Liver (tissue), 9 donors: ENCODE results near the gene FARS2. TPM values are rescaled to one million over a fixed set of nuclear protein-coding genes. Genes with fewer than 3 reads are reported as not detected.

Experiments used
- DNase-seq: peaks from one replicate; pipeline ENCODE4 v3.0.0-alpha.2; 2017; ENCODE audit warnings: low spot score
- H3K27ac ChIP-seq, 2 donors: one replicate each; pipeline ENCODE4 v1.7.0; 2013; ENCODE audit warnings: inconsistent platforms in 2 of 2, low read length in 2 of 2, control low read depth in 1 of 2, low read depth in 1 of 2, mild to moderate bottlenecking in 1 of 2
- H3K27me3 ChIP-seq, 4 donors: one replicate each; pipeline versions ENCODE4 v1.6.1 to v1.7.0; 2013; ENCODE audit warnings: low read length in 3 of 4, inconsistent platforms in 1 of 4, mild to moderate bottlenecking in 1 of 4, moderate library complexity in 1 of 4; ENCODE audit not compliant: control insufficient read depth in 4 of 4, insufficient read depth in 4 of 4
- H3K36me3 ChIP-seq, 4 donors: one replicate each; pipeline versions ENCODE4 v1.6.1 to v1.7.0; 2013; ENCODE audit warnings: low read length in 3 of 4, mild to moderate bottlenecking in 3 of 4, low read depth in 1 of 4, moderate library complexity in 1 of 4; ENCODE audit not compliant: control insufficient read depth in 4 of 4, insufficient read depth in 3 of 4
- H3K4me1 ChIP-seq, 4 donors: one replicate each; pipeline versions ENCODE4 v1.6.1 to v1.7.0; 2013; ENCODE audit warnings: low read length in 3 of 4, mild to moderate bottlenecking in 3 of 4, moderate library complexity in 1 of 4; ENCODE audit not compliant: control insufficient read depth in 4 of 4, insufficient read depth in 4 of 4
- H3K4me3 ChIP-seq, 3 donors: one replicate each; pipeline versions ENCODE4 v1.6.1 to v1.7.0; 2013; ENCODE audit warnings: low read length in 3 of 3, control low read depth in 1 of 3, low read depth in 1 of 3, mild to moderate bottlenecking in 1 of 3
- H3K9ac ChIP-seq, 2 donors: one replicate each; pipeline ENCODE4 v1.7.0; 2013; ENCODE audit warnings: low read length in 2 of 2, mild to moderate bottlenecking in 2 of 2, moderate library complexity in 2 of 2, control low read depth in 1 of 2, low read depth in 1 of 2
- H3K9me3 ChIP-seq, 4 donors: one replicate each; pipeline versions ENCODE4 v1.6.1 to v1.7.0; 2013; ENCODE audit warnings: low read length in 3 of 4; ENCODE audit not compliant: control insufficient read depth in 4 of 4
- FOXA1 ChIP-seq: IDR thresholded peaks from 2 replicates; pipeline ENCODE4 v1.6.1; 2016; ENCODE audit warnings: antibody characterized with exemption
- GABPA ChIP-seq, 2 donors: IDR thresholded peaks in 1 of 2; conservative IDR thresholded peaks in 1 of 2; 2 replicates each; pipeline ENCODE4 v1.6.1; 2016; ENCODE audit warnings: antibody characterized with exemption in 2 of 2, mild to moderate bottlenecking in 1 of 2, moderate library complexity in 1 of 2
- HNF4A ChIP-seq, 2 donors: conservative IDR thresholded peaks; 2 replicates each; pipeline ENCODE4 v1.6.1; 2016; ENCODE audit warnings: antibody characterized with exemption in 2 of 2, mild to moderate bottlenecking in 2 of 2
- JUND ChIP-seq, 2 donors: IDR thresholded peaks; 2 replicates each; pipeline ENCODE4 v1.6.1; 2016; ENCODE audit warnings: antibody characterized with exemption in 2 of 2
- NR2F2 ChIP-seq: IDR thresholded peaks from 2 replicates; pipeline ENCODE4 v1.6.1; 2016; ENCODE audit warnings: antibody characterized with exemption
- RAD21 ChIP-seq, 2 donors: IDR thresholded peaks; 2 replicates each; pipeline ENCODE4 v1.6.1; 2016; ENCODE audit warnings: antibody characterized with exemption in 2 of 2, mild to moderate bottlenecking in 2 of 2
- RXRA ChIP-seq, 2 donors: IDR thresholded peaks; 2 replicates each; pipeline ENCODE4 v1.6.1; 2017 to 2018; ENCODE audit warnings: antibody characterized with exemption in 2 of 2, mild to moderate bottlenecking in 1 of 2
- SP1 ChIP-seq: IDR thresholded peaks from 2 replicates; pipeline ENCODE4 v1.6.1; 2018; ENCODE audit warnings: antibody characterized with exemption, mild to moderate bottlenecking
- TAF1 ChIP-seq: conservative IDR thresholded peaks from 2 replicates; pipeline ENCODE4 v1.6.1; 2016; ENCODE audit warnings: antibody characterized with exemption, mild to moderate bottlenecking
- YY1 ChIP-seq: IDR thresholded peaks from 2 replicates; pipeline ENCODE4 v1.6.1; 2016; ENCODE audit warnings: antibody characterized with exemption, mild to moderate bottlenecking
- WGBS: extraction: QIAGEN DNeasy Blood & Tissue Kit; methylation state at CpG from one replicate; pipeline ENCODE4 v1.1.7; 2013; 5-methylcytosine and 5-hydroxymethylcytosine counted together
- polyA plus RNA-seq, 2 donors: library from polyadenylated mRNA; stranded (reverse) in 1 of 2; unstranded in 1 of 2; fragments of 200-250 nt in 1 of 2; fragments of >200 nt in 1 of 2; fragmentation: Nextera tagmentation in 1 of 2; extraction: Ambion mirVana in 1 of 2; gene quantifications; one replicate each; pipeline versions ENCODE4 v1.2.1 to v1.2.3, GENCODE V29; 2013 to 2015
- total RNA-seq, 2 donors: library from RNA; depleted of rRNA; stranded (reverse); fragments of >200 nt; gene quantifications; one replicate each; pipeline ENCODE4 v1.2.3, GENCODE V29; 2014
- TF ChIP-seq, protein P1 (sequence below): fragments of 150-350 bp; IDR thresholded peaks from 2 replicates; pipeline ENCODE4 v1.5.1; 2017; ENCODE audit warnings: improper control_type of control experiment, low read depth, low read length; ENCODE audit not compliant: missing input control
- TF ChIP-seq, protein P2 (sequence below): IDR thresholded peaks from 2 replicates; pipeline ENCODE4 v1.6.1; 2016; ENCODE audit warnings: antibody characterized with exemption
- TF ChIP-seq, protein P3 (sequence below): IDR thresholded peaks from 2 replicates; pipeline ENCODE4 v1.6.1; 2016; ENCODE audit warnings: antibody characterized with exemption
- TF ChIP-seq, protein P4 (sequence below): IDR thresholded peaks from 2 replicates; pipeline ENCODE4 v1.6.1; 2016; ENCODE audit warnings: antibody characterized with exemption
- TF ChIP-seq, protein P5 (sequence below): IDR thresholded peaks from 2 replicates; pipeline ENCODE4 v1.6.1; 2016; ENCODE audit warnings: antibody characterized with exemption, mild to moderate bottlenecking
- donor health status: healthy.
- donor health status: healthy.
- donor health status: healthy.
- donor health status: healthy.
- donor health status: healthy.

FARS2 gene
- total and polyA plus RNA-seq, 4 donors: 7.8 to 25.9 (median 11.2) TPM

DNA sequence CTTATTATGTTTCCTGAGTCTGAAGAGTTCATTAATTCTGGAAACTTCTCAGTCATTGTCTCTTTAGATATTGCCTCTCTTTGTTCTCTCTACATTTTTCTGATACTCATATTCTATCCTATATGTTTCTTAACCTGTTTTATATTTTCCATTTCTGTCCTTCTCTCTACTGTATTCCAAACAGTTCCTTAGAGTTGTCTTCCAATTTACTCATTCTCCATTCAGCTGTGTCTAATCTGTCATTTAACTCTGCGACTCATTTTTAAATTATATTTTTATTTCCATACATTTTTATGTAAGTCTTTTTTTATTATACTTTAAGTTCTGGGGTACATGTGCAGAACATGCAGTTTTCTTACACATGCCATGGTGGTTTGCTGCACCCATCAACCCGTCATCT is 493.6 kb downstream of the FARS2 start:
- DNase-seq: no peak
- H3K27ac ChIP-seq: no peak overlapping the region
- no peak overlapping the region for H3K9ac ChIP-seq
- peaks cover 0 to 3% (median 0%) of the 10 kb centered on the region in 4 donors for H3K36me3 ChIP-seq
- H3K9me3 ChIP-seq: peaks cover 2 to 6% (median 4%) of the 10 kb centered on the region in 4 donors
- H3K4me1 ChIP-seq: no peaks in the 10 kb centered on the region
- TF ChIP-seq JUND (IDR thresholded peaks at IDR 0.05): no peak
- TF ChIP-seq FOXA1: no peak
- no peak for TF ChIP-seq GABPA (IDR thresholded peaks at IDR 0.05 in 1 of 2, conservative IDR thresholded peaks at IDR 0.05 in 1 of 2)
- TF ChIP-seq, protein P1, sequence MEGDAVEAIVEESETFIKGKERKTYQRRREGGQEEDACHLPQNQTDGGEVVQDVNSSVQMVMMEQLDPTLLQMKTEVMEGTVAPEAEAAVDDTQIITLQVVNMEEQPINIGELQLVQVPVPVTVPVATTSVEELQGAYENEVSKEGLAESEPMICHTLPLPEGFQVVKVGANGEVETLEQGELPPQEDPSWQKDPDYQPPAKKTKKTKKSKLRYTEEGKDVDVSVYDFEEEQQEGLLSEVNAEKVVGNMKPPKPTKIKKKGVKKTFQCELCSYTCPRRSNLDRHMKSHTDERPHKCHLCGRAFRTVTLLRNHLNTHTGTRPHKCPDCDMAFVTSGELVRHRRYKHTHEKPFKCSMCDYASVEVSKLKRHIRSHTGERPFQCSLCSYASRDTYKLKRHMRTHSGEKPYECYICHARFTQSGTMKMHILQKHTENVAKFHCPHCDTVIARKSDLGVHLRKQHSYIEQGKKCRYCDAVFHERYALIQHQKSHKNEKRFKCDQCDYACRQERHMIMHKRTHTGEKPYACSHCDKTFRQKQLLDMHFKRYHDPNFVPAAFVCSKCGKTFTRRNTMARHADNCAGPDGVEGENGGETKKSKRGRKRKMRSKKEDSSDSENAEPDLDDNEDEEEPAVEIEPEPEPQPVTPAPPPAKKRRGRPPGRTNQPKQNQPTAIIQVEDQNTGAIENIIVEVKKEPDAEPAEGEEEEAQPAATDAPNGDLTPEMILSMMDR: no peak
- TF ChIP-seq, protein P2, sequence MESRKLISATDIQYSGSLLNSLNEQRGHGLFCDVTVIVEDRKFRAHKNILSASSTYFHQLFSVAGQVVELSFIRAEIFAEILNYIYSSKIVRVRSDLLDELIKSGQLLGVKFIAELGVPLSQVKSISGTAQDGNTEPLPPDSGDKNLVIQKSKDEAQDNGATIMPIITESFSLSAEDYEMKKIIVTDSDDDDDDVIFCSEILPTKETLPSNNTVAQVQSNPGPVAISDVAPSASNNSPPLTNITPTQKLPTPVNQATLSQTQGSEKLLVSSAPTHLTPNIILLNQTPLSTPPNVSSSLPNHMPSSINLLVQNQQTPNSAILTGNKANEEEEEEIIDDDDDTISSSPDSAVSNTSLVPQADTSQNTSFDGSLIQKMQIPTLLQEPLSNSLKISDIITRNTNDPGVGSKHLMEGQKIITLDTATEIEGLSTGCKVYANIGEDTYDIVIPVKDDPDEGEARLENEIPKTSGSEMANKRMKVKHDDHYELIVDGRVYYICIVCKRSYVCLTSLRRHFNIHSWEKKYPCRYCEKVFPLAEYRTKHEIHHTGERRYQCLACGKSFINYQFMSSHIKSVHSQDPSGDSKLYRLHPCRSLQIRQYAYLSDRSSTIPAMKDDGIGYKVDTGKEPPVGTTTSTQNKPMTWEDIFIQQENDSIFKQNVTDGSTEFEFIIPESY: no peak
- TF ChIP-seq, protein P3, sequence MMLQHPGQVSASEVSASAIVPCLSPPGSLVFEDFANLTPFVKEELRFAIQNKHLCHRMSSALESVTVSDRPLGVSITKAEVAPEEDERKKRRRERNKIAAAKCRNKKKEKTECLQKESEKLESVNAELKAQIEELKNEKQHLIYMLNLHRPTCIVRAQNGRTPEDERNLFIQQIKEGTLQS: no peak
- no peak for TF ChIP-seq NR2F2
- TF ChIP-seq SP1: no peak
- TF ChIP-seq, protein P4, sequence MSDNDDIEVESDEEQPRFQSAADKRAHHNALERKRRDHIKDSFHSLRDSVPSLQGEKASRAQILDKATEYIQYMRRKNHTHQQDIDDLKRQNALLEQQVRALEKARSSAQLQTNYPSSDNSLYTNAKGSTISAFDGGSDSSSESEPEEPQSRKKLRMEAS: no peak
- no peak for TF ChIP-seq RAD21 (IDR thresholded peaks at IDR 0.05)
- no peak overlapping the region for H3K4me3 ChIP-seq
- H3K27me3 ChIP-seq: no peaks in the 10 kb centered on the region
- WGBS: 96% methylated on average over 2 of the region's 2 CpGs

DNA sequence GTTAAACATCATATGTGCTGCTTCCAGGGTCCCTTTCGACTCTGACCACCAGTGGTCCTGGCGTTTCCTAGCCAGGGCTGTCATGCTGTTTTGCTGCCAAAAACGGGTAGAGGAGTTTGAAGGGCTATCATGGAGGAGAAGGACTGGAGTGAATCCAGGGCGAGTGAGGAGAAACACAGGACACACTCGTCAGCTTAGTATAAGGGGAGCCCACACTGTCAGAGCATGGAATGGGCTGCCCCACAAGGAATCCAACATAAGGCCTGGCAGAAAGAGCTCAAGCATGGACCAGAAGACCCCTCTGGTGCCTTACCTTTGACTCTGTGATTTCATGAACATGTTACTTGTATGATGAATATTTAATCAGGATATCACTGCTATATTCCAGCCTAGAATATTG is 498.3 kb downstream of the FARS2 start:
- WGBS: 92% methylated on average over 5 of the region's 5 CpGs

More for the DNA sequence above, 498.3 kb downstream of the FARS2 start:
- Histone ChIP-seq H3K27ac (no peak overlapping the region), H3K4me1 (peaks cover 0 to 6% (median under 1%) of the 10 kb centered on the region in 4 donors), H3K36me3 (no peaks in the 10 kb centered on the region), H3K4me3 (no peak overlapping the region), H3K9ac (no peak overlapping the region), H3K27me3 (no peaks in the 10 kb centered on the region), H3K9me3 (peaks cover 0 to under 1% (median 0%) of the 10 kb centered on the region in 4 donors)
- DNase-seq: no peak
- TF ChIP-seq GABPA (IDR thresholded peaks at IDR 0.05 in 1 of 2, conservative IDR thresholded peaks at IDR 0.05 in 1 of 2) (no peak), YY1 (no peak), TAF1 (no peak), JUND (IDR thresholded peaks at IDR 0.05) (no peak), RXRA (IDR thresholded peaks at IDR 0.05) (no peak), HNF4A (conservative IDR thresholded peaks at IDR 0.05) (no peak), FOXA1 (no peak), NR2F2 (no peak)
- TF ChIP-seq, protein P1: no peak
- TF ChIP-seq, protein P3: no peak
- TF ChIP-seq, protein P2: no peak
- TF ChIP-seq, protein P5, sequence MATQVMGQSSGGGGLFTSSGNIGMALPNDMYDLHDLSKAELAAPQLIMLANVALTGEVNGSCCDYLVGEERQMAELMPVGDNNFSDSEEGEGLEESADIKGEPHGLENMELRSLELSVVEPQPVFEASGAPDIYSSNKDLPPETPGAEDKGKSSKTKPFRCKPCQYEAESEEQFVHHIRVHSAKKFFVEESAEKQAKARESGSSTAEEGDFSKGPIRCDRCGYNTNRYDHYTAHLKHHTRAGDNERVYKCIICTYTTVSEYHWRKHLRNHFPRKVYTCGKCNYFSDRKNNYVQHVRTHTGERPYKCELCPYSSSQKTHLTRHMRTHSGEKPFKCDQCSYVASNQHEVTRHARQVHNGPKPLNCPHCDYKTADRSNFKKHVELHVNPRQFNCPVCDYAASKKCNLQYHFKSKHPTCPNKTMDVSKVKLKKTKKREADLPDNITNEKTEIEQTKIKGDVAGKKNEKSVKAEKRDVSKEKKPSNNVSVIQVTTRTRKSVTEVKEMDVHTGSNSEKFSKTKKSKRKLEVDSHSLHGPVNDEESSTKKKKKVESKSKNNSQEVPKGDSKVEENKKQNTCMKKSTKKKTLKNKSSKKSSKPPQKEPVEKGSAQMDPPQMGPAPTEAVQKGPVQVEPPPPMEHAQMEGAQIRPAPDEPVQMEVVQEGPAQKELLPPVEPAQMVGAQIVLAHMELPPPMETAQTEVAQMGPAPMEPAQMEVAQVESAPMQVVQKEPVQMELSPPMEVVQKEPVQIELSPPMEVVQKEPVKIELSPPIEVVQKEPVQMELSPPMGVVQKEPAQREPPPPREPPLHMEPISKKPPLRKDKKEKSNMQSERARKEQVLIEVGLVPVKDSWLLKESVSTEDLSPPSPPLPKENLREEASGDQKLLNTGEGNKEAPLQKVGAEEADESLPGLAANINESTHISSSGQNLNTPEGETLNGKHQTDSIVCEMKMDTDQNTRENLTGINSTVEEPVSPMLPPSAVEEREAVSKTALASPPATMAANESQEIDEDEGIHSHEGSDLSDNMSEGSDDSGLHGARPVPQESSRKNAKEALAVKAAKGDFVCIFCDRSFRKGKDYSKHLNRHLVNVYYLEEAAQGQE: no peak
